ENCODE measurements around the gene CDH13.

The CDH13 gene

GRCh38 chr16:83128041-83128440, 501.3 kb downstream of the CDH13 start:
- Histone ChIP-seq H3K36me3 (no peaks in the 10 kb centered on the region), H3K9me3 (ENCODE audit: severe bottlenecking) (no peaks in the 10 kb centered on the region), H3K27ac (no peak overlapping the region), H3K27me3 (ENCODE audit: insufficient read depth, low read depth, severe bottlenecking) (no peaks in the 10 kb centered on the region), H3K4me3 (ENCODE audit: low read depth, low read length) (no peak overlapping the region)
- DNase-seq = no peak
- TF ChIP-seq CTCF (IDR thresholded peaks at IDR 0.05; ENCODE audit: low read depth, low read length) = no peak

GRCh38 chr16:83130039-83130438, 503.3 kb downstream of the CDH13 start:
- no peak for DNase-seq

GRCh38 chr16:83134638-83135037, 507.9 kb downstream of the CDH13 start:
- no peak overlapping the region for H3K27ac ChIP-seq

More at GRCh38 chr16:83130039-83130438, 503.3 kb downstream of the CDH13 start:
- H3K36me3 ChIP-seq = no peaks in the 10 kb centered on the region
- no peaks in the 10 kb centered on the region for H3K27me3 ChIP-seq (ENCODE audit: insufficient read depth, low read depth, severe bottlenecking)
- no peak overlapping the region for H3K27ac ChIP-seq
- TF ChIP-seq CTCF (IDR thresholded peaks at IDR 0.05; ENCODE audit: low read depth, low read length) = no peak
- H3K9me3 ChIP-seq (ENCODE audit: severe bottlenecking) = no peaks in the 10 kb centered on the region
- no peak overlapping the region for H3K4me3 ChIP-seq (ENCODE audit: low read depth, low read length)

GRCh38 chr16:83136419-83136818, 509.6 kb downstream of the CDH13 start:
- no peak for TF ChIP-seq CTCF (IDR thresholded peaks at IDR 0.05; ENCODE audit: low read depth, low read length)
- H3K9me3 ChIP-seq (ENCODE audit: severe bottlenecking) = no peaks in the 10 kb centered on the region
- no peaks in the 10 kb centered on the region for H3K36me3 ChIP-seq
- no peaks in the 10 kb centered on the region for H3K27me3 ChIP-seq (ENCODE audit: insufficient read depth, low read depth, severe bottlenecking)
- H3K4me3 ChIP-seq (ENCODE audit: low read depth, low read length) = no peak overlapping the region
- DNase-seq = no peak
- no peak overlapping the region for H3K27ac ChIP-seq

More at GRCh38 chr16:83134638-83135037, 507.9 kb downstream of the CDH13 start:
- H3K36me3 ChIP-seq = no peaks in the 10 kb centered on the region
- no peak for TF ChIP-seq CTCF (IDR thresholded peaks at IDR 0.05; ENCODE audit: low read depth, low read length)
- no peaks in the 10 kb centered on the region for H3K27me3 ChIP-seq (ENCODE audit: insufficient read depth, low read depth, severe bottlenecking)
- H3K4me3 ChIP-seq (ENCODE audit: low read depth, low read length) = no peak overlapping the region
- H3K9me3 ChIP-seq (ENCODE audit: severe bottlenecking) = no peaks in the 10 kb centered on the region
- DNase-seq = no peak

GRCh38 chr16:83136924-83137323, 510.2 kb downstream of the CDH13 start:
- Histone ChIP-seq H3K36me3 (no peaks in the 10 kb centered on the region), H3K27ac (no peak overlapping the region), H3K9me3 (ENCODE audit: severe bottlenecking) (no peaks in the 10 kb centered on the region), H3K27me3 (ENCODE audit: insufficient read depth, low read depth, severe bottlenecking) (no peaks in the 10 kb centered on the region), H3K4me3 (ENCODE audit: low read depth, low read length) (no peak overlapping the region)
- no peak for DNase-seq
- no peak for TF ChIP-seq CTCF (IDR thresholded peaks at IDR 0.05; ENCODE audit: low read depth, low read length)

GRCh38 chr16:83137326-83137781, 510.6 kb downstream of the CDH13 start:
- no peaks in the 10 kb centered on the region for H3K27me3 ChIP-seq (ENCODE audit: insufficient read depth, low read depth, severe bottlenecking)
- H3K36me3 ChIP-seq = no peaks in the 10 kb centered on the region
- TF ChIP-seq CTCF (IDR thresholded peaks at IDR 0.05; ENCODE audit: low read depth, low read length) = no peak
- DNase-seq = no peak
- no peak overlapping the region for H3K4me3 ChIP-seq (ENCODE audit: low read depth, low read length)
- H3K9me3 ChIP-seq (ENCODE audit: severe bottlenecking) = no peaks in the 10 kb centered on the region
- no peak overlapping the region for H3K27ac ChIP-seq
